CD4-positive, alpha-beta memory T cell (primary cell): Measurements from ENCODE around the gene HOXB2. TPM values are rescaled to one million over a fixed set of nuclear protein-coding genes. Genes with fewer than 3 reads are reported as not detected.

Experiments
- CTCF ChIA-PET: fragments of 350-600 bp; sonication (Branson Sonifier 250); formaldehyde crosslinking; loops from one replicate; lab custom pipeline; 2021; ENCODE audit warnings: inconsistent platforms; ENCODE audit not compliant: partially characterized antibody; lab: Charles Lee
- POLR2A ChIA-PET: fragments of 350-600 bp; sonication (Branson Sonifier 250); formaldehyde crosslinking; loops from one replicate; lab custom pipeline; 2021; ENCODE audit not compliant: partially characterized antibody; lab: Charles Lee
- DNase-seq, 5 donors: peaks; one replicate each; pipeline versions ENCODE4 v3.0.0 to v3.0.0-alpha.2; 2020 to 2022; ENCODE audit warnings: mixed read lengths in 1 of 5
- H3K27ac ChIP-seq: one replicate; pipeline ENCODE4 v1.7.0; 2013; ENCODE audit warnings: low read depth, low read length
- H3K27me3 ChIP-seq: 2 replicates; pipeline ENCODE4 v1.7.0; 2013; ENCODE audit warnings: mild to moderate bottlenecking, low read length, moderate library complexity; ENCODE audit not compliant: insufficient read depth
- H3K36me3 ChIP-seq: 2 replicates; pipeline ENCODE4 v1.7.0; 2013; ENCODE audit warnings: mild to moderate bottlenecking, low read length, moderate library complexity; ENCODE audit not compliant: insufficient read depth
- H3K4me1 ChIP-seq: 2 replicates; pipeline ENCODE4 v1.7.0; 2013; ENCODE audit warnings: mild to moderate bottlenecking, low read length, moderate library complexity; ENCODE audit not compliant: insufficient read depth
- H3K4me3 ChIP-seq, 2 donors: one replicate each; pipeline ENCODE4 v1.7.0; 2013; ENCODE audit warnings: low read length in 2 of 2, mild to moderate bottlenecking in 1 of 2
- H3K9me3 ChIP-seq, 2 donors: one replicate each; pipeline ENCODE4 v1.7.0; 2013; ENCODE audit warnings: low read length in 2 of 2, control low read depth in 1 of 2; ENCODE audit not compliant: control insufficient read depth in 1 of 2
- H3K27ac Mint-ChIP-seq, 7 donors: one replicate each; pipeline ENCODE4 v1.8.0; 2020 to 2021; ENCODE audit warnings: mixed read lengths in 7 of 7, mild to moderate bottlenecking in 6 of 7, inconsistent platforms in 3 of 7, moderate library complexity in 3 of 7
- H3K27me3 Mint-ChIP-seq, 2 donors: one replicate each; pipeline ENCODE4 v1.8.0; 2020 to 2021; ENCODE audit warnings: mixed read lengths in 2 of 2
- H3K36me3 Mint-ChIP-seq, 2 donors: one replicate each; pipeline ENCODE4 v1.8.0; 2020 to 2021; ENCODE audit warnings: mixed read lengths in 2 of 2, inconsistent platforms in 1 of 2, mild to moderate bottlenecking in 1 of 2
- H3K4me1 Mint-ChIP-seq, 4 donors: one replicate each; pipeline ENCODE4 v1.8.0; 2020 to 2021; ENCODE audit warnings: mixed read lengths in 4 of 4, mild to moderate bottlenecking in 1 of 4
- H3K4me3 Mint-ChIP-seq, 8 donors: one replicate each; pipeline ENCODE4 v1.8.0; 2020 to 2021; ENCODE audit warnings: mixed read lengths in 8 of 8, mild to moderate bottlenecking in 7 of 8, moderate library complexity in 6 of 8, inconsistent platforms in 3 of 8
- H3K9me3 Mint-ChIP-seq, 8 donors: one replicate each; pipeline ENCODE4 v1.8.0; 2020 to 2021; ENCODE audit warnings: mixed read lengths in 8 of 8, mild to moderate bottlenecking in 5 of 8, inconsistent platforms in 3 of 8, moderate library complexity in 1 of 8
- intact Hi-C: fragments of 100-400 bp; cut with micrococcal nuclease; formaldehyde crosslinking; loops from one replicate; pipeline ENCODE4 v1.15.1; 2023
- polyA plus RNA-seq, 2 donors: library from polyadenylated mRNA; unstranded; fragments of 300-500 nt; fragmentation: Illumina TruSeq; gene quantifications; one replicate each; pipeline ENCODE4 v1.2.3, GENCODE V29; 2021
- total RNA-seq, 2 experiments: library from RNA; stranded (reverse); gene quantifications; one replicate each; pipeline ENCODE4 v1.2.3, GENCODE V29; 2021

Gene HOXB2
- total and polyA plus RNA-seq, 4 experiments from 2014 or later, result 12.7 to 39.2 (median 35.4) TPM

GRCh38 chr17:48556576-48557401, 11.9 kb upstream of the HOXB2 start:
- POLR2A ChIA-PET, result interaction anchor here (1.8 to 3.3 kb wide), 3 partner anchors 9 to 16 kb away, joined by 6 to 16 read pairs (median 12); no protein-coding TSS in a partner anchor
- DNase-seq, result no peak
- Mint-ChIP-seq H3K36me3 (no peaks in the 10 kb centered on the region), H3K9me3 (no peaks in the 10 kb centered on the region), H3K27ac (peak overlapping the region in 1 of 7 donors; percentile 12), H3K27me3 (peaks cover 2 to 9% of the 10 kb centered on the region in 2 donors), H3K4me1 (peaks cover 9 to 13% (median 10%) of the 10 kb centered on the region in 4 donors), H3K4me3 (peak overlapping the region in 1 of 8 donors; percentile 33)
- H3K4me1 ChIP-seq, result peaks cover 6% of the 10 kb centered on the region
- no peaks in the 10 kb centered on the region for H3K9me3 ChIP-seq
- no peaks in the 10 kb centered on the region for H3K27me3 ChIP-seq
- no peak overlapping the region for H3K4me3 ChIP-seq
- no peak overlapping the region for H3K27ac ChIP-seq
- CTCF ChIA-PET, result interaction anchor here (1.0 to 1.5 kb wide), 5 partner anchors 8 to 64 kb away, joined by 3 to 6 read pairs (median 3); no protein-coding TSS in a partner anchor
- no peaks in the 10 kb centered on the region for H3K36me3 ChIP-seq
- intact Hi-C loops, result no loop called here

GRCh38 chr17:48556229-48556575, 11.3 kb upstream of the HOXB2 start:
- no peak for DNase-seq
- H3K4me3 ChIP-seq, result no peak overlapping the region
- H3K27ac ChIP-seq, result no peak overlapping the region
- H3K4me1 Mint-ChIP-seq, result peaks cover 6 to 10% (median 10%) of the 10 kb centered on the region in 4 donors
- CTCF ChIA-PET, result interaction anchor here (0.6 to 1.4 kb wide), 3 partner anchors 43 to 219 kb away, joined by 3 to 4 read pairs (median 3); no protein-coding TSS in a partner anchor
- H3K4me1 ChIP-seq, result no peaks in the 10 kb centered on the region
- peak overlapping the region in 4 of 8 donors; percentile 33 to 78 (median 59) for H3K4me3 Mint-ChIP-seq
- H3K27me3 Mint-ChIP-seq, result peaks cover 2 to 9% of the 10 kb centered on the region in 2 donors
- intact Hi-C loops, result no loop called here
- no peaks in the 10 kb centered on the region for H3K9me3 Mint-ChIP-seq
- peak overlapping the region in 1 of 7 donors; percentile 12 for H3K27ac Mint-ChIP-seq
- H3K36me3 ChIP-seq, result no peaks in the 10 kb centered on the region
- H3K36me3 Mint-ChIP-seq, result no peaks in the 10 kb centered on the region
- H3K27me3 ChIP-seq, result no peaks in the 10 kb centered on the region
- POLR2A ChIA-PET, result interaction anchor here (1.2 to 3.3 kb wide), 5 partner anchors 9 to 50 kb away, joined by 3 to 16 read pairs (median 12); no protein-coding TSS in a partner anchor
- H3K9me3 ChIP-seq, result no peaks in the 10 kb centered on the region

DNA sequence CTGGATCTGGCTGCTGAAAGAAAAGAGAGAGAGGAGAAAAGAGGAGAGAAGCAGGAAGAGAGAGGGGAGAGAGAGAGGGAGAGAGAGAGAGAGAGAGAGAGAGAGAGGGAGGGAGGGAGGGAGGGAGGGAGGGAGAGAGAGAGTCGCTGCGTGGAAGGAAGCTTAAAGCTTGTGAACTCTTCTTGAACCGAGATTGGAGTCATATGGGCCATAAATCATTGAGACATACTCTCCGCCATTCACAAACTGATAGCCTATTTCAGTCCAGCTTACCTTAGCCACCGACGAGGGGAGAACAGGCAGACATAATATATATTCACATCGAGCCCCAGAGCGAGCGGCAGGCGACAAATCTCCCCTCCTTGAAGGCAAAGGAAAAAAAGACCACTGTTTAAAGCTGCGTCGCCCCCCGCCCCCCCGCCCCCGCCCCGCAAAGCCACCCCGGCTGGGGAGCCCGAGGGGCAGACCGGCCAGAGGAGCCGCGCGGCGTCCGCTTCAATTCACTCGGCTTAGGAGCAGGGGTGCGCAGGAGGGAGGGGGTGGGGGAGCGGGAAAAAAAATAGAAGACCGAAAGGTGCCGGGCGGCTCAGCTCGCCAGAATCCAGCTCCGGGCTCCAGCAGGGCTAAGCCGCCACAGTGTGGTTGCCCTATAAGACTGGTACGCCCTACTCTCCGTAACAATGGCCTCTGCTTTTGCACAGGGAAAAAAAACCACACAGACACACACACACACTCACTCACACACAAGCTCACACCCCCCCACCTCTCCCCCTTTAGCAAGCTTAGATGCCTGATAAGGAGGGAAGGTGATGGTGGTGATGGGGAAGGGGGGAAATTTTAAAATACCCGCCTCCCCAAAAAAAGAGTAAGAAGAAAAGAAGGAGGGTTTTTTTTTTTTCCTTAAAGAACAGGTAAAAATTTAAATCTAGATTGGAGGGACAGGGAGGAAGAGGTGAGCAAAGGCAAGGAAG, 10.6 kb upstream of the HOXB2 start:
- H3K36me3 ChIP-seq, result no peaks in the 10 kb centered on the region
- no peak for DNase-seq
- ChIA-PET CTCF (interaction anchor here (0.6 to 0.7 kb wide), 3 partner anchors 62 to 219 kb away, joined by 3 to 4 read pairs (median 3); no protein-coding TSS in a partner anchor), POLR2A (interaction anchor here (1.2 to 3.3 kb wide), 5 partner anchors 9 to 49 kb away, joined by 3 to 16 read pairs (median 12); no protein-coding TSS in a partner anchor)
- no peak overlapping the region for H3K27ac ChIP-seq
- intact Hi-C loops, result no loop called here
- no peaks in the 10 kb centered on the region for H3K4me1 ChIP-seq
- no peaks in the 10 kb centered on the region for H3K9me3 Mint-ChIP-seq
- no peaks in the 10 kb centered on the region for H3K27me3 ChIP-seq
- H3K36me3 Mint-ChIP-seq, result no peaks in the 10 kb centered on the region
- no peaks in the 10 kb centered on the region for H3K9me3 ChIP-seq
- H3K4me3 ChIP-seq, result no peak overlapping the region
- peak overlapping the region; percentile 87 to 96 (median 90) for H3K4me3 Mint-ChIP-seq
- H3K4me1 Mint-ChIP-seq, result peaks cover 6 to 10% (median 10%) of the 10 kb centered on the region in 4 donors
- peak overlapping the region in 6 of 7 donors; percentile 45 to 93 (median 56) for H3K27ac Mint-ChIP-seq
- H3K27me3 Mint-ChIP-seq, result peaks cover 2 to 9% of the 10 kb centered on the region in 2 donors

- intact Hi-C loops, result no loop called here
- POLR2A ChIA-PET, result interaction anchor here (1.5 to 3.3 kb wide), 4 partner anchors 8 to 48 kb away, joined by 5 to 16 read pairs (median 12); no protein-coding TSS in a partner anchor
- peak overlapping the region in 3 of 7 donors; percentile 37 to 66 (median 45) for H3K27ac Mint-ChIP-seq
These were observed 9.7 kb upstream of the HOXB2 start for GRCh38 chr17:48554412-48555257.

GRCh38 chr17:48553826-48554225, 8.9 kb upstream of the HOXB2 start:
- Histone ChIP-seq H3K9me3 (no peaks in the 10 kb centered on the region), H3K4me3 (no peak overlapping the region), H3K27me3 (no peaks in the 10 kb centered on the region), H3K4me1 (peaks cover 4% of the 10 kb centered on the region), H3K27ac (no peak overlapping the region), H3K36me3 (no peaks in the 10 kb centered on the region)
- Mint-ChIP-seq H3K4me1 (peaks cover 7 to 14% (median 10%) of the 10 kb centered on the region in 4 donors), H3K9me3 (no peaks in the 10 kb centered on the region), H3K36me3 (peaks cover 0 to 4% of the 10 kb centered on the region in 2 donors), H3K4me3 (no peak overlapping the region), H3K27ac (peak overlapping the region in 2 of 7 donors; percentile 45 to 50), H3K27me3 (peaks cover 2 to 9% of the 10 kb centered on the region in 2 donors)
- DNase-seq, result no peak
- intact Hi-C loops, result no loop called here
- CTCF ChIA-PET, result no interaction called here
- POLR2A ChIA-PET, result no interaction called here

More at GRCh38 chr17:48554412-48555257, 9.7 kb upstream of the HOXB2 start:
- no peak for DNase-seq
- Mint-ChIP-seq H3K9me3 (no peaks in the 10 kb centered on the region), H3K4me3 (peak overlapping the region in 7 of 8 donors; percentile 87 to 96 (median 91)), H3K36me3 (peaks cover 0 to 4% of the 10 kb centered on the region in 2 donors), H3K4me1 (peaks cover 6 to 10% (median 10%) of the 10 kb centered on the region in 4 donors), H3K27me3 (peaks cover 2 to 9% of the 10 kb centered on the region in 2 donors)
- Histone ChIP-seq H3K27me3 (no peaks in the 10 kb centered on the region), H3K36me3 (no peaks in the 10 kb centered on the region), H3K4me1 (no peaks in the 10 kb centered on the region), H3K27ac (no peak overlapping the region), H3K9me3 (no peaks in the 10 kb centered on the region), H3K4me3 (no peak overlapping the region)
- CTCF ChIA-PET, result no interaction called here

- Histone ChIP-seq H3K36me3 (no peaks in the 10 kb centered on the region), H3K27ac (no peak overlapping the region), H3K4me3 (no peak overlapping the region), H3K4me1 (peaks cover 8% of the 10 kb centered on the region), H3K27me3 (no peaks in the 10 kb centered on the region), H3K9me3 (no peaks in the 10 kb centered on the region)
- peak overlapping the region in 1 of 7 donors; percentile 20 for H3K27ac Mint-ChIP-seq
- no peak overlapping the region for H3K4me3 Mint-ChIP-seq
- intact Hi-C loops, result no loop called here
- ChIA-PET POLR2A (no interaction called here), CTCF (no interaction called here)
- no peak for DNase-seq
- H3K9me3 Mint-ChIP-seq, result no peaks in the 10 kb centered on the region
- H3K36me3 Mint-ChIP-seq, result peaks cover 0 to 4% of the 10 kb centered on the region in 2 donors
- peaks cover 2 to 9% of the 10 kb centered on the region in 2 donors for H3K27me3 Mint-ChIP-seq
- H3K4me1 Mint-ChIP-seq, result peaks cover 7 to 17% (median 14%) of the 10 kb centered on the region in 4 donors
These were observed 8.3 kb upstream of the HOXB2 start for GRCh38 chr17:48553190-48553547.
